Measurements from ENCODE around the gene AKT1. TPM values are rescaled to one million over a fixed set of nuclear protein-coding genes. Genes with fewer than 3 reads are reported as not detected.

AKT1 gene
- total RNA-seq, 1 donor from 2014 or later: 143 TPM

DNA sequence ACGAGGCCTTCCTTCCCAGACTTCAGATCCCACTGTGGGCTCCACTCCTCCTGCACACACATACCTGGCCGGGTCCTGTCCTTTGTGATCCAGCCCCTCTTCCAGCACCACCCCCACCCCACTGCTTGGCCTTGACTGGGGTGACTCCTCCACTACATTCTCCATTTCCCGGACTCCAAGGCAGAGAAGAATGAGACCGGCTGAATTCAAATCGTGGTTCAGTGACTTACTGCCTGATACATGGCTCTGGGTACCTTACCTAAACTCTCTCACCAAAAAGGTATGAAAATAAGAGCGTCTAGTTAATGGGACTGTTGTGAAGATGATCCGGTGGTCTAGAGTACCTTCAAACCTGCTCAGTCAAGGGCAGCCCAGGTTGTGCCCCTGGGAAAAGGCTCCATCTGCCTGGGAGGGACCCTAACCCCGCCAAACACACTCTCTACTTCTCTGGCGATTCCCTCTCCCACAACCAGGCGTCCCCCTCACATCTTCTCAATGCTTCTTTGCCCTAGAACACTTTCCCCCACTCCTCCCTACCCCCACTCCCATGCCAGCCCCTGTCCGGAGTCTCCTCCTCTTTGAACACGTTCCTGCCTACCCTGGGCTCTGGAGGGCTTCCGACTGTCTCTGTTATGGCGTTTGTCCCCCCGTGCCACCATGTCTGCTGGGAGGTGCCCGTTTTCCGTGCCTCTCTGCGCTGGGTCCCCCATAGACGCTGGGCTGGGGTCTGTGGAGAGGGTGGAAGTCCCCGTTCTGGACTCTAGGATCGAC, 3.9 kb upstream of the AKT1 start:
- Mint-ChIP-seq H3K4me3 (peak overlapping the region; percentile 21), H3K9me3 (no peaks in the 10 kb centered on the region), H3K36me3 (ENCODE audit: low read depth) (peaks cover 3% of the 10 kb centered on the region), H3K27me3 (peaks cover 1% of the 10 kb centered on the region), H3K27ac (peak overlapping the region; percentile 78), H3K4me1 (peaks cover 22% of the 10 kb centered on the region)
- no peak for DNase-seq
- intact Hi-C loops (cut with micrococcal nuclease): loop anchor here (1.0 to 2.0 kb wide), 3 partner anchors 27 to 47 kb away; no protein-coding TSS in a partner anchor

DNA sequence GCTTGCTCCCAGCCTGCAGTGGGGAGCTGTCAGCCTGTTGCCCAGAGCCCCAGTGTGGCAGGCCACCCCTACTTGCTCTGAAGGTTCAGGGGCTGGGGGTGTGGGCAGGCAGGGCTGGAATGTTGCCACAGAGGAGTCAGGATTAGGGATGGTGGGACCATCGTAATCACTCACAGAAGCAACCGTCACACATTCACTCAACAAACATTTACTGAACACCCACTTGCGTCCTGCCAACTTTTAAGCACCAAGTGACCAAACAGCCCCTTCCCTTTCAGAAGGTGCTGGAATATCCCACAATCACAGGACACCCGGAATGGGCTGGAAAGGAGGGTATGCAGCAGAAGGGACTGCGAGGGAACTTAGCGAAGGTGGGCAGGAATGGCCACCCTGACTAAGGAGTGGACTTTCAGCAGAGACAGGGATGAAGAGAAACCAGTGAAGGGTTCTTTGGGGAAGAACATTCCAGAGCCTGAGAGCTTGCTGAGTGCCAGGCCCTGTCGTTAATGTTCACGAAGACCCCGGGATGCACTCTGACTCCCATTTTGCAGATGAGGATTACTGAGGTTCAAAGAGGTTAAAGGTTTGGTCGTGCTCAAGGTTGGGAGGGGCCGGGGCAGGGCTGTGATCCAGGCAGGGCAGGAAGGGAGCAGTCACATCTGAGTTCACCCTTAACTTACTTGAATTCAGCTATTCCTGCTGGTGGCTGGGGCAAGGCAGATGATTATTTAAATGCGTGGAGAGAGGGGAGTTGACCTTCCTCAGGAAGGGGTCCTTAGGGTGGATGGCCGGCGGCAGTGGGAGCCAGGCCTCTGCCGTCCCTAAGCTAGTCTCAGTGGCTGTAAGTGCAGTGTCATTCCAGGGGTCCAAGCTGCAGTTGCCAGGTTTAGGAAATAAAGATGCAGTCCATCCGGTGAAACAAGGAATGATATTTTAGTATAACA, 3.0 kb upstream of the AKT1 start:
- no peak for DNase-seq
- Mint-ChIP-seq H3K9me3 (no peaks in the 10 kb centered on the region), H3K4me1 (peaks cover 28% of the 10 kb centered on the region), H3K4me3 (peak overlapping the region; percentile 21), H3K36me3 (ENCODE audit: low read depth) (peaks cover 3% of the 10 kb centered on the region), H3K27me3 (peaks cover 1% of the 10 kb centered on the region), H3K27ac (peak overlapping the region; percentile 10)
- intact Hi-C loops (cut with micrococcal nuclease): no loop called here

DNA sequence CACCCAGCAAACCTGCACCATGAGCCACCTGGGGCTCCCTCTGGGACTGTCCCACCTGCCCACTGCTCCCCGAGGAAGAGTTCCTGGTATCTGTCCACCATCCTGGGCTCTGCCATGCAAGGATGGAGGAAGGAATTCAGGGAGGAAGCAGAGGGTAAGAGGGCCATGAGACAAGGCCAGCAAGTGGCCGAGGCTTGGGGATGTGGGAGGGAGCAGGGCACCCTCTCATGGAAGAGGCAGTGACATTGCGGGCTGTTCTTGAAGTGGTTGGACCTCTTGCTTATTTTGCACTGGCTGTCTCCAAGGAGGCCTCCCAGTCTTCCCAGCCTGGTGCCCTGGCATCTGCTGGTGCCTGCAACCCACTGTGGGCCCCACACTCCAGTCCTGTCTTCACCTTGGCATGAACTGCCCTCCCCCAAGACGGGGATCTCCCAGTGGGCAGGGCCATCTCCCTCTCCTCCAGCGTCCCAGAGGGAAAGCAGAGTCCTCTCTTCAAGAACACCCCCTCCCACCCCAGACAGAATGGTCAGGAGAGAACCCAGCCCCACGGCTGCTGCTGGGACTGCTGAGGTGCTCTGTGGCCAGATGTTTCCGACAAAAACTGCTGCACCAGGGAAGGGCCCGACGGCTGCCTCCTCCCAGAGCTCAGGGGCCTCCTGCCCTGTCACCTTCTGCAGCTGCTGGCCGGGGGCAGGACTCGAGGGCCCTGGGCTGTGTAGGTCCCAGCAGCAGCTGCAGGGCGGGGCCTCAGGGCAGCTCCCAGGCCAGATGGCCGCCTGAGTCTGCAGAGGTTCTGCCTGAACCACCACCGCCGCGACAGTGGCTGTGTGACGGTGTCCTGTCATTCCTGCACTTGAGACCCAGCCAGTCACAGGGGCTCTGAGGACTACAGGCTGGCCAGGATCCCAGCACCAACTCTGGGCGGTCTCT, 1.8 kb upstream of the AKT1 start:
- no peak for DNase-seq
- intact Hi-C loops (cut with micrococcal nuclease): no loop called here
- Mint-ChIP-seq H3K27me3 (peaks cover 1% of the 10 kb centered on the region), H3K4me1 (peaks cover 35% of the 10 kb centered on the region), H3K36me3 (ENCODE audit: low read depth) (peaks cover 5% of the 10 kb centered on the region), H3K27ac (no peak overlapping the region), H3K4me3 (peak overlapping the region; percentile 8), H3K9me3 (no peaks in the 10 kb centered on the region)

DNA sequence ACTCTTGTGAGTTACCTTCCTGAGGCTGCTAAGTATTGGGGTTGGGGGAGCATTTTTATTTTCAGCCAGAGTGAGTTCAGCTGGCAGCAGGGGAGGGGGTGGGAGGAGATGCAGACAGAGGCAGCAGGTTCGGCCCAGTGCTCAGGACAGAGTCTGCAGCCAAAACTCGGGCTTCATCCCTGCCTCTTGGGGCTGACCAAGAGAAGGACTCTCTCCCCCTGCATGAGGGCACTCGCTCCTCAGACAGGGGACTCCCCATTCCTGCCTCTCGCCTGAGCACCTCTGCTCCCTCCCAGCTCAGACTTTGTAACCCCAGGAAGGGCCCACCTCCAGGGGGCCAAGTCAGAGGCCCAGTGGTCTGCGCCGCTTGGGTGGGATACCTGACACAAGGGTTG, 1.1 kb upstream of the AKT1 start:
- Mint-ChIP-seq H3K27ac (peak overlapping the region; percentile 72), H3K36me3 (ENCODE audit: low read depth) (peaks cover 5% of the 10 kb centered on the region), H3K9me3 (no peaks in the 10 kb centered on the region), H3K27me3 (peaks cover 1% of the 10 kb centered on the region), H3K4me1 (peaks cover 33% of the 10 kb centered on the region), H3K4me3 (no peak overlapping the region)
- no peak for DNase-seq
- intact Hi-C loops (cut with micrococcal nuclease): no loop called here

DNA sequence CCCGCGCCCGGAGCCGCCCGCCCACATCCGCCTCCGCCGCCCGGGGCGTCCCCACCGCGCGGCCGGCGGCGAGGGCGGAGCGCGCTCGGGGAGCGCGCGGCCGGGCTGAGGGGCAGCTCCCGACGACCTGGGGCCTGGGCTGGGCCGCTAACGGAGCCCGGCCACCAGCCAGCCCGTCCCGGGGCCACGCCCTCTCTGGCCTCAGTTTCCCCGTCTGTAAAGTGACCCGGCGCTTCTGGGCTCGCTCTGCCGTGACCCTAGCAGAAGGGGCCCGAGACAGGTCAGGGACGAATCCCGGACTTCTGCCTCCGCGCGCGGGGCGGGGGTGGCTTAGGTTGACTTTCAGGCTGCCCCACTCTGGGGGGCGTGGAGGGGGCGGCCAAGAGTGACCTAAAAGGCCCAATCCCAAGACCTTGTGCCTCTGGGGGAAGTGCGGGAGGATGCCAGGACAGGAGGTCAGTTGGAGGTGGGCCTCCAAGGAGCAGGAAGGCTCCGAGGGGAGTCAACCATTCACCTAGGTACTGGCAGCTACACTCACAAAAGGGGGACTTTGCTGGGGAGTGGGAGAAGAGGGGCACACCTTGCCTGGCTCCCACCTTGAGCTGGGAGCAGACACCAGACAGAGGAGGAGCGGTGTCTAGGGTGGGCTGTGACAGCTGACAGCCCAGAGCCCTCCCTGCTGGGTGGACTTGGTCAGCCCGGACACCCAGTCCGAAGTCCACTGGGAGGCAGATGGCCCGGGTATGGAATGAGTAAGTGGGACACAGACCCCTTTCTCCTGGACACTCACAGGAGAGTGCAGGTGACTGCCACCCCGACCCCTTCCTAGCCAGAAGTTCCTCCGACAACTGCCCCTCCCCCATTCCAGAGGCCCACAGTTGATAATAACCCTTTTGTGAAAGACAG, 486 bp upstream of the AKT1 start:
- intact Hi-C loops (cut with micrococcal nuclease): no loop called here
- peaks cover 33% of the 10 kb centered on the region for H3K4me1 Mint-ChIP-seq
- peaks cover 1% of the 10 kb centered on the region for H3K27me3 Mint-ChIP-seq
- H3K27ac Mint-ChIP-seq: peak overlapping the region; percentile 72
- H3K9me3 Mint-ChIP-seq: no peaks in the 10 kb centered on the region
- DNase-seq: peak; percentile 86
- H3K36me3 Mint-ChIP-seq (ENCODE audit: low read depth): peaks cover 12% of the 10 kb centered on the region
- peak overlapping the region; percentile 73 for H3K4me3 Mint-ChIP-seq

DNA sequence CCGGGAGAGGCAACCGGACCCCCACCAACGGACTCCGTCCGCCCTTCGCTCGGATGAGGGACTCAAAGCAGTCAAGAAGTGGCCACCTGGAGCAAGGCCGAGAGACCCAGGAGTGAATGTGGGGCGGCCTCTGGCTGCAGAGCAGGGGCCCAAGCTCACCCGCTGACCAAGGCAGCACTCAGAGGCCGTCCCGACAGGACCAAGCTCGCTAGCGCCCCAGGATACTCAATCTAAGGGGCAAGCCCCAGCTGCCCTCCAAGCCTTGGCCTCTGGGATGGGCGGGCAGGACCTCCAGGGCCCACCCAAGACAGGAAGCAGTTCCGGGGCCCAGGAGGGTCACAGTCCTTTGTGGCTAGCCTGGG, 936 bp downstream of the AKT1 start:
- Mint-ChIP-seq H3K9me3 (no peaks in the 10 kb centered on the region), H3K4me3 (peak overlapping the region; percentile 88), H3K4me1 (peaks cover 33% of the 10 kb centered on the region), H3K36me3 (ENCODE audit: low read depth) (peaks cover 21% of the 10 kb centered on the region), H3K27ac (peak overlapping the region; percentile 70), H3K27me3 (peaks cover 1% of the 10 kb centered on the region)
- DNase-seq: peak; percentile 78
- intact Hi-C loops (cut with micrococcal nuclease): no loop called here

DNA sequence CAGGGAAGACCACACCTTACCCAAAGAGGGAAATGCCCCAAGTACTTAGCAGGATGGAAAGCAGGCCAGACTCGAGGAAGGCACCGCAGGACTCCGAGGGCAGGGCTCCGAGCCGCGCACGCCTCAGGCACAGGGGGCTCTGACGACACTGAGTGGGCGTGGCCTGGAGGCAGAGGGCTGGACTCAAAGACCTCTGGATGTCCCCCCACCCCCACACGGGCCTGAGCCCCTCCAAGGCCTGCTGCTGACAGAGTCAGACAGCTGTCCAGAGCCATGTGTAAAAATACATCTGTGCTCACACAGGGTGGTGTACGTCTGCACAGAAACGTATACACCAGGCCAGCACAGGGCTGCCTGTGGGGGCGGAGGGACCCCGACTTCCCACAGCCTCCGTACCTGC, 1.4 kb downstream of the AKT1 start:
- peaks cover 23% of the 10 kb centered on the region for H3K36me3 Mint-ChIP-seq (ENCODE audit: low read depth)
- DNase-seq: peak; percentile 82
- no peaks in the 10 kb centered on the region for H3K27me3 Mint-ChIP-seq
- H3K9me3 Mint-ChIP-seq: no peaks in the 10 kb centered on the region
- intact Hi-C loops (cut with micrococcal nuclease): no loop called here
- H3K4me3 Mint-ChIP-seq: peak overlapping the region; percentile 88
- peaks cover 28% of the 10 kb centered on the region for H3K4me1 Mint-ChIP-seq
- H3K27ac Mint-ChIP-seq: peak overlapping the region; percentile 70

DNA sequence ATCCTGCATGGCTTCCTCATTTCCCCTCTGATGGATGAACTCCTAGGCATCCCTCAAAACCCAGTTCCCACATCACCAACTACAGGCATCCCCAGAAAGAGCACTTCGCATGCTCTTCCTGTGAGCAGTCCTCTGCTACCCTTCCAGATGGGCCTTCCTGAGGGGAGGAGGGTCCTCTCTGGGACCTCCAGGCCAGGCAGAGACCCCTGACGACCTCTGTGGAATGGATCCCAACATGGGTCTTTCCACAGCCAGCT, 1.9 kb downstream of the AKT1 start:
- intact Hi-C loops (cut with micrococcal nuclease): no loop called here
- no peaks in the 10 kb centered on the region for H3K9me3 Mint-ChIP-seq
- H3K36me3 Mint-ChIP-seq (ENCODE audit: low read depth): peaks cover 23% of the 10 kb centered on the region
- H3K4me3 Mint-ChIP-seq: peak overlapping the region; percentile 88
- H3K4me1 Mint-ChIP-seq: peaks cover 28% of the 10 kb centered on the region
- no peak overlapping the region for H3K27ac Mint-ChIP-seq
- H3K27me3 Mint-ChIP-seq: no peaks in the 10 kb centered on the region
- DNase-seq: no peak

DNA sequence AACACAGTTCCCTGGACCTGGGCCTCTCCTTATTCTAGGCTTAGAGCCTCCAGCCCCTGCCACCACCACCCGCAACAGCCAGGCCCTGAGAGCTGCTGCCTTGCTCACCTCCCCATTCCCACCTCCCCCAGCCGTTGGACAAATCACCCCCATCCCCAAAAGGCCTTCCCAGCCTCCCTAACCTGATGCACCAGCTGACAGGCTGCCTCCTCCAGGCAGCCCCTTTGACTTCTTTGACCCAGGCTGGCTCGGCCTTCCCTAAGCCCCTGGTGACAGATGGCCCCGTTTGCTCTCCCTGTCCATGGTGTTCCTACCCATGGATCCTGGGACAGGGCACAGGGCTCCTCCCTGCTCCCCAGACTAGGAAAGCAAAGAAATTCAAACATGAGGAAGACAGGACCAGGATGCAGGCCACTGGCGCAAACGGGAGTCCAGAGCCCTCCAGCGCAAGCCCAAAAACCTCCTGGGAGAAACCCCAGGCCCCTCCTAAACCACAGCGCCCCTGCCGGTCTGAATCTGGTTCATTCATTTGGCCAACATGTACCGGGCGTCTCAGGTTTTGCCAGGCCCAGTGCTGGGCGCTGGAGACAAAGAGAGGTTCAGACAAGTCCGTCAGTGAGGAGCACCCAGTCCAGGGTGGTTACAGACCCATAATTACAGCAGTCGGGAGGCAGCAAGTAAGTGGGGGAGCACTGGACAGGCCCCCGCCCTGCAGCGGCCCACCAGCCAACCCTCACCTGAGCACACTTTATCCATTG, 2.4 kb downstream of the AKT1 start:
- no peaks in the 10 kb centered on the region for H3K27me3 Mint-ChIP-seq
- no peak for DNase-seq
- H3K36me3 Mint-ChIP-seq (ENCODE audit: low read depth): peaks cover 23% of the 10 kb centered on the region
- peak overlapping the region; percentile 60 for H3K27ac Mint-ChIP-seq
- intact Hi-C loops (cut with micrococcal nuclease): no loop called here
- H3K9me3 Mint-ChIP-seq: no peaks in the 10 kb centered on the region
- H3K4me3 Mint-ChIP-seq: peak overlapping the region; percentile 88
- H3K4me1 Mint-ChIP-seq: peaks cover 28% of the 10 kb centered on the region

DNA sequence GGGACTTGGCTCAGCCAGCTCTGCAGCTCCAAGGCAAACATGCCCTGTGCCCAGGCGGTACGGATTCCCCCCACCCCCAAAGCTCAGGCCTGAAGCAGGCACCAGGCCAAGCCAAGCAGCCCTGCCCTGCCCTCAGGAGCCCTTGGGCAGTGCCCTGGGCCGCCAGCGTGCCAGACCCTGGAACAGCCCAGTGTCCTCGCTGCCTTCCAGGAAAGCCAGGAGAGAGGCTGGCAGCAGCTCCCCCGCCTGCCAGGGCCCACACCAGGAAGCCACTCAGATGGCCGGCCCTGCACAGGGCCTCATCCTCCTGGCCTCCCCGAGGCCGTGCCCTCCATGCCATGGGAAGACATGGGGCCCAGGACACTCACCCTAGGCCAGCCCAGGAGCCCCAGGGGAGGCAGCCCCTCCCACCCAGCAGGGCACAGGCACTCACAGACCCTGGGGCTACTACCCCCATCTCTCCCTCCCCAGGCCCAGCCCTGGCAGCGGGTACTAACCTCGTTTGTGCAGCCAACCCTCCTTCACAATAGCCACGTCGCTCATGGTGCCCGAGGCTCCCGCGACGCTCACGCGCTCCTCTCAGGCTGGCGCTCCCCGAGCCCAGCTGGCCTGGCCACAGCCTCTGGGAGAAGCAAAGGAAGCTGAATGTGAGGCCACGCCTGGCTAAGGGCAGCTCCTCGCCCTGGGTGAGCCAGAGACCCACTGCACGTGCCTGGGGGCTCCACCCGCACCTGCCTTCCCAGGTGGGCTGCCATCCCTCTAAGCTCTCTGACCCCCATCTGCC, 3.3 kb downstream of the AKT1 start:
- no peak overlapping the region for H3K4me3 Mint-ChIP-seq
- peaks cover 23% of the 10 kb centered on the region for H3K36me3 Mint-ChIP-seq (ENCODE audit: low read depth)
- DNase-seq: no peak
- intact Hi-C loops (cut with micrococcal nuclease): no loop called here
- no peaks in the 10 kb centered on the region for H3K27me3 Mint-ChIP-seq
- no peaks in the 10 kb centered on the region for H3K9me3 Mint-ChIP-seq
- H3K27ac Mint-ChIP-seq: no peak overlapping the region
- peaks cover 28% of the 10 kb centered on the region for H3K4me1 Mint-ChIP-seq

DNA sequence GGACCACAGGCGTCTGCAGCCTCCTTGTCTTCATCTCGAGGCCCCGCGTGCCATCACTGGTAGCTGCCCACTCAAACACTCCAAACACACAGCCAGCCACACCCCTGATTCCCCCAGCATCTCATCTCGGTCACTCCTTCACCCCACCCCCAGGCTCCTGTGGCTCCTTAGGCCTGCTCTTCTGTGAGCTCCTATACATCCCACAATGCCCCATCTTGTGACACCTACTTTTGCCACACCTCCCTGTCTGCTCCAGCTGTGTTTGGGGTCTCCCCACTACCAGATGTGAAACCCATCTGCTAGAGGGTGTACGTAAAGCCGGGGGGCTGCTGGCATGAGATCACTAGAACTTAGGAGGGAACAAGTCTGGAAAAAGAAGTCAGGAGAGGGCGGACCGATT, 4.1 kb downstream of the AKT1 start:
- Mint-ChIP-seq H3K27ac (no peak overlapping the region), H3K4me1 (peaks cover 28% of the 10 kb centered on the region), H3K4me3 (no peak overlapping the region), H3K36me3 (ENCODE audit: low read depth) (peaks cover 23% of the 10 kb centered on the region), H3K27me3 (no peaks in the 10 kb centered on the region), H3K9me3 (no peaks in the 10 kb centered on the region)
- DNase-seq: no peak
- intact Hi-C loops (cut with micrococcal nuclease): no loop called here
